ENCODE results near the gene ARF5.

The ARF5 gene

DNA sequence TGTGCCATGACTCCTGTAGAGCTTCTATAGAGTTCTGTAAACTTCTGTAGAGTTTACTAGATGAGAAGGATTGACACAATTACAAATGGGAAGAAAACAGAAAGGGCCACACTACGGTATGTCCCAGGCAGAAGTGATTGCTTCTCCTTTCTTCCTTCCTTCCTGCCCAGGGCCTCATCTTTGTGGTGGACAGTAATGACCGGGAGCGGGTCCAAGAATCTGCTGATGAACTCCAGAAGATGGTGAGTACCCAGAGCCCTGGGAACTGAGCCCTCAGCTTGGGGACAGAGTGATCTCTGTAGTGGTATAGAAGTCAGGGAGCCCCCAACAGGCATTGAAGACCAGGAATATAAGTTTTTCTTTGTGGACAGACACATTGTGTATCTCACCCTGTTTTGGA lies 1.7 kb downstream of the ARF5 start:
- DNase-seq: no peak

DNA sequence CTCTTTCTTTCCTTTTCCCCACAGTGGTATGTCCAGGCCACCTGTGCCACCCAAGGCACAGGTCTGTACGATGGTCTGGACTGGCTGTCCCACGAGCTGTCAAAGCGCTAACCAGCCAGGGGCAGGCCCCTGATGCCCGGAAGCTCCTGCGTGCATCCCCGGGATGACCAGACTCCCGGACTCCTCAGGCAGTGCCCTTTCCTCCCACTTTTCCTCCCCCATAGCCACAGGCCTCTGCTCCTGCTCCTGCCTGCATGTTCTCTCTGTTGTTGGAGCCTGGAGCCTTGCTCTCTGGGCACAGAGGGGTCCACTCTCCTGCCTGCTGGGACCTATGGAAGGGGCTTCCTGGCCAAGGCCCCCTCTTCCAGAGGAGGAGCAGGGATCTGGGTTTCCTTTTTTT lies 3.0 kb downstream of the ARF5 start:
- DNase-seq: no peak

DNA sequence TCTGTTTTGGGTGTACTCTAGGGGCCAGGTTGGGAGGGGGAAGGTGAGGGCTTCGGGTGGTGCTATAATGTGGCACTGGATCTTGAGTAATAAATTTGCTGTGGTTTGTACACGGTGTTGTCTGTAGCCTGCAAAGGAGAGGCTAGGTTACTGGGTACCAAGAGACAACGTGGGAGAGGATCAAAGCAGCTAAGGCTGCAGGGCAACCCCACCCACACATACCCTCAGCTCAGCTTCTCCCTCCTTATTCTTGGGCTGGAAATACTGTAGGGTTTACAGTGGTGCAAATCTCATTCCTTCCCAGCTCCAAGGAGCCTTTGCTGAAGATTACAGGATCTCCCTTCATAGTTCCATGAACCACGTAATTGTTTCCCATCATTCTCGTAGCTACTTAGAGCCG lies 3.4 kb downstream of the ARF5 start:
- DNase-seq: no peak

DNA sequence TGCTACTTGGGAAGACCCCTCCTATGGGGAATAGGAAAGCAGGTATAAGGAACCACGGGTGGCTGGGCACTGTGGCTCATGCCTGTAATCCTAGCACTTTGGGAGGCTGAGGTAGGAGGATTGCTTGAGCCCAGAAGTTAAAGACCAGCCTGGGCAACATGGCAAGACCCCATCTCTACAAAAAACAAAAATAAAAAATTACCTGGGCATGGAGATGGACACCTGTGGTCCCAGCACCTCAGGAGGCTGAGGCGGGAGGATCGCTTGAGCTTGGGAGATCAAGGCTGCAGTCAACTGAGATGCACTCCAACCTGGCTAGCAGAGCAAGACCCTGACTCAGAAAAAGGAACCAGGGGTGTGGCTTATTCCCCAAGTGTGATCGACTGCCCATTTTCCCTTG lies 4.3 kb downstream of the ARF5 start:
- DNase-seq: no peak

DNA sequence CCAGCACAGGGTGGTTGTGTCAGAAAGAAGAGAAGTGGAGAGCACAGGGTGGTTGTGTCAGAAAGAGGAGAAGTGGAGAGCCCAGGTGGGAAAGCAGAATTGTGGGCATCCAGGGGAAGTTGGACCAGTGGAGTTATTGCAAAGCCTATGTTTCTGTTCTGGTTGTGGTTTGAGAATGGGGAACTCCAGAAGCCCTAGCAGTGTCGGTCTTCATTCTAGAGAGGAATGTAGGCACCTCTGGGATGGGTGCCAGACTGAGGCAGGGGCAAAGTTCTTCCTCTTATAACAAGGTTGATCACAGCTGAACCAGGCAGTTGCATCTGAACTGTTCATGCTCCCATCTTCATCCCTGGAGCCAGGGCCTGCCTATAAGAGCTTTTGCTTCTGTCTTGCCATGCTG lies 6.3 kb downstream of the ARF5 start:
- DNase-seq: no peak

DNA sequence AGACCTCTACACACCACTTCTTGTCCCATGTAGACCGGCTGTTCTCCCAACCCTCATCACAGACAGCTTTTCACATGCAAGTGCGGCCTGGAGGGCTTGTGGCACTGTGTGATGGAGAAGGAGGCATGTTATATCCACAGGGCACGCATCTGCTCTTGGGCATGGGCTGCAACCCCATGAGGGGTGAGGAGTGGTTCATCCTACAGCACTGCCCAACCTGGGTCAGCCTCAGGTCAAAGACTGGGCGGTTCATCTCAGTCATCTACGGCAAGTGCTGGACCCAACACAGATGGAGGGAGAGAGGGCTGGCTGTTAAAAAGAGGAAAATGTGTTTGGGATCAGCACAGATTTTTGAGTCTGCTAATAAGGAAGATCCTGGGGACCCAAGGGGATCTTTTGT lies 7.5 kb downstream of the ARF5 start:
- DNase-seq: no peak

DNA sequence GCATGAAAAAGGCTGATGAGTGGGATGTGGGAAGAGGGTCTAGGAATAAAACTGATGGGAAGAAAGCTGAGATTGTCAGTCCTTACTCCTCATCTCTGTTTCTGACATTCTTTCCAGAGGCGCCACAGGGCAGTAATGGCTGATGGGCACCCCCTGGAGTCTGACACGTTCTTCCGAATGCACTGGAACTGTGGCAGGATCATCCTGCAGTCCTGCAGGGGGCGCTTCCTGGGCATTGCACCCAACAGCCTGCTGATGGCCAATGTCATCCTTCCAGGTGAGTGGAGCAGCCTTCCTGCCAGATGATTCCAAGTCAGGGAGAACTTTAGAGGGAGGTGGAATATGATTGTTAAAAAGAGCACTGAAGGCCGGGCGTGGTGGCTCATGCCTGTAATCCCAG lies 10.1 kb downstream of the ARF5 start:
- DNase-seq: no peak

DNA sequence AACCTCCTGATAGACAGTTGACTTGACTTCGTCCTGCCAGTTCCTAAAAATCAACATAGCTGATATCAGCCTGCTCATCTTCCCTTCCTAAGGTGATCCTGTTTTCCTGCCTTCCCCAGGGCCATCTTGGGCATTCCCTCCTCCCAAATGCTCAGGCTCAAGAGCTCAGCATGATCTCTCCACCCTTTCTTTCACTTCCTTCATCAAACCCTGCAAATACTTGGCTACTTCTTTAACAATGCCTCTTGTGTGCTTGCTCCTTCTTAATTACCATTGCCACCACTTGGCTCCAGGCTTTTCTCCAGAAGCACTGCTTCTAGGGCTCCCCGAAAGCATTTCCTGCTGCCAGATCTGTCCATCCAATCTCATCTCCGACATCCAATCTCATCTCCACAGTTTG lies 12.7 kb downstream of the ARF5 start:
- no peak for DNase-seq

DNA sequence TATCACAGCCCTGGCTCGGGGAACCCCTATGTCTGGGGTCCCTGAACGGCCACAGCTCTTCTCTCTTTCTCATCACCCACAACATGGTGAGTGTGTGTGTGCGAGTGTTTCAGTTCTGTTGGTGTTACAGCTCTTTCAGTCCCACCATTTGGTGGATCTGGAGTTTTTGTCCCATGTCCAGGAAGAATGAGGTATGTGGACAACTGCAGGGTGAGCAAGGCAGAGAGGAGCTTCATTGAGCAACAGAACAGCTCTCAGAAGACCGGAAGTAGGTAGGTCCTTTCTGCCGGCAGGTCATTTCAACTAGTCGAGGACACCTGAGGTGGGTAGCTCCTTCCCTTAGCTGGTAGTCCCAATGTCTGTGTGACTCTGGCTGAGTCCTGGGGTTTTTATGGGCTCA lies 20.2 kb downstream of the ARF5 start:
- no peak for DNase-seq

DNA sequence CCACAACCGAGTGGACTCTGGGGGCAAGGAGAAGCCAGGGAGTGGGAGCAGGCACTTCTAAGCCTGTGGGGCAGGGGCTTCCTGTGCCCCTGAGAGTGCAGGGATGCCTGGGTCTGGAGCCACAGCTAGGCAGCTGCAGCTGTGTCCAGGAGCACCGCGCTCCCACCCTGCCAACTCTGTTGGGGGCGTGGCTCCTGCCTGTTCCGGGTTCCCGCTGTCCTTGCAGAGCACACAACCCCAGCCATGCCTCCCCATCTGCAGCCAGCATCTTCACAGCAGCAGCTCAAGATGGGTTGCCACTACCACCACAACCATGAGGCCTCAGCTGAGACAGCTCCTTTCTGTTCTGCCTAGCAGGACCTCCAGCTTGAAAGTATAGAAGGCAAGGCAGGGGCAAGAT lies 21.1 kb downstream of the ARF5 start:
- no peak for DNase-seq

DNA sequence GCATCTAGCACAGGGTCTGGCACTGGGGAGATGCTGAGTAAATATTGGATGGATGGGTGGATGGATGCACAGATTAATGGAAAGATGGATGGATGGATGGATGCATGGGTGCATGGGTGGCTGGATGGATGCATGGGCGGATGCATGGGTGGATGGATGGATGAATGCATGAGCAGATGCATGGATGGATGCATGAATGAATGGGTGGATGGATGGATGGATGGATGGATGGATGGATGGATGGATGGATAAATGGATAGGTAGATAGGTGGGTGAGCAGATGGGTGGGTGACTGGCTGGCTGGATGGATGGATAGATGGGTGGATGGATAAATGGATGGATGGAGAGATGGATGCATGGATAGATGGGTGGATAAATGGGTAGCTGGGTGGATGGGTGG lies 24.1 kb downstream of the ARF5 start:
- no peak for DNase-seq

DNA sequence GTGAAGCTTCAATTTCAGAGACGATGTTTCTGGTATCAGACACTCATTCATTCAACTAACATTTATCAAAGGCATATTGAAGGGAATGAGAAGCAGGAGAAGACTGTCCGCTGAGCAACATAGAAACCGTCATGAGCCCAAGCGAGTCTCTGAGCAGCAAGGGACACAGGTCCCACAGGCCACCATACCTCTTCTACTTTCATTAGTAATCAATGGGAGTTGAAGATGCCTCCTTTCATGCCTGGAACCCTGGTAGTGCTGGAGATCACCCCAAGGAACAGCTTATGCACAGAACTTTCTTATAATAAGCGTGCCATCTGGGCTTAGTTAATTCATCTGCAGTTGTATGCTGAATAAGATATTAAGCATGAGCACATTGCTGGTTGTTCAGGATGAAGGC lies 28.5 kb downstream of the ARF5 start:
- DNase-seq: no peak

DNA sequence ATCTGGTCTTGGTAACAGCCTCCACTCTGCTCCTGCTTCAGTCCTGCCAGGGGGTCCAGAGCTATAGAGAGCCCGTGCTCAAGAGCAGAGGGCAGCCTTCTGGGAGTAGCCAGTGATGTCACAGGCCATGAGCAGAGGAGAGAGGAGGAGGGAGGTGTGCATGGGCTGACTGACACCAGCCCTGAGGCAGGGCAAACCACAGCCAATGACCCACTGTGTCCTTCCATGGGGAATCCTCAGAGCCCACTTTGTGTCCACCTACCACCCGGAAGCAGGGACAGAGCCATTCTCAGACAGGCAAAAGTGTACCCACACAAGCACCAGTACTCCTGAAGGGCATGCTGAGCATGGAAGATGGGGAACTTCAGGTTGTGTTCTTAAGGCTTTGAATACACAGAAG lies 29.8 kb downstream of the ARF5 start, which contains the start of gene PAX4:
Gene PAX4, minus strand, starts transcription at position 101 of the 400 bp plus-strand sequence. CDS start 2,214 bp downstream, outside the sequence.
- no peak for DNase-seq

DNA sequence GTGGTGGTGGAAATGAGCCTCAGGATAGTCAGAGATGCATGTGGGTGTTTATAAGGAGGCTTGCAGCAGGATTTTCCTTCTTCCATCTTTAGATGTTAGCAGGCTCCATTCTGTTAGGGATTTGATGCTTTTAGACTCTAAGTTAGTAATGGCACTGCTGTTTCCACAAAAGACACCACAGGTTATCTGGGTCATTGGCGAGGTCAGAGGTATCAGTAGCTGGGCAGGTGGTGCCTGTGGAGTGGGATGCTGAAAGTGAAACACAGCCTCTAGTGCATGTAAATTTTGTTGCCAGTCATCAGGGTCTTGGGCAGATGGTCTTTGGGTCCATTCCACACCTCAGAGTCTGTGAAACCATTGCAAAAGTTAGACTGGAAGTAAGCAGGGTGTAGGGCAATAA lies 30.6 kb downstream of the ARF5 start:
- no peak for DNase-seq

DNA sequence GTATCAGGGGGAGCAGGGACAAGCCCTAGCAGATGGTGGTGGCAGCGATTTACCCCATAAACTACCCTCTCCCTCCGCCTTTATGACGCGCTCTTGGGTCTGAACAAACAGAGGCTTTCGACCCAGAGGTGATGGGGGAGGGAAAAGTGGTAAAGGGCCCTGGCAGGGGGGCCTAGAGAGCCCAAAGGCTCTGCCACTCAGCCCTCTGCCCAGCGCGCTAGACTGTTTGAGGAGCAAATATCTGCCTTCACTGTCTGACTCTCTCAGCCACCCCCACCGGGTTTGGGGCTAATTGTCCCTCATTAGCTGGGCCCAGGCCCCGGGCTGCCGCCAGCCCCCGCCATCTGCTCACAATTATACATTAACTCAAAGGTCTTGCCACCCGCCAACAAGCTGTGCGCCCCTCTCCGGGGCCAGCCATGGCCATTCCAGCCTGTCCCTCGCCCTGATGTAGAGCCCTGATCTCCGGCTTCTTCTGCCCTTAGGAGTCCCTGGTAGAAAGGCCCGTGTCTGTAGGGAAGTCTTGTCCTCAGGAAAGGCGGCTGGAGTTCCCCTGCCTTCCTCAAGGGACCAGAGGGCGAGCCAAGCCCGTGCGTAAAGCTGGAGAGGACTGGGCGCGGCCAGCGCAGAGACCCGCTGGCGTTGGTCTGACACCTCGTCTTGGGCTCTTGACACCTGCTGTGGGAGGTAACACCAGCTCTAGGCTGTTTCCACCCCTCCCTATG lies 31.6 kb downstream of the ARF5 start:
- no peak for DNase-seq

DNA sequence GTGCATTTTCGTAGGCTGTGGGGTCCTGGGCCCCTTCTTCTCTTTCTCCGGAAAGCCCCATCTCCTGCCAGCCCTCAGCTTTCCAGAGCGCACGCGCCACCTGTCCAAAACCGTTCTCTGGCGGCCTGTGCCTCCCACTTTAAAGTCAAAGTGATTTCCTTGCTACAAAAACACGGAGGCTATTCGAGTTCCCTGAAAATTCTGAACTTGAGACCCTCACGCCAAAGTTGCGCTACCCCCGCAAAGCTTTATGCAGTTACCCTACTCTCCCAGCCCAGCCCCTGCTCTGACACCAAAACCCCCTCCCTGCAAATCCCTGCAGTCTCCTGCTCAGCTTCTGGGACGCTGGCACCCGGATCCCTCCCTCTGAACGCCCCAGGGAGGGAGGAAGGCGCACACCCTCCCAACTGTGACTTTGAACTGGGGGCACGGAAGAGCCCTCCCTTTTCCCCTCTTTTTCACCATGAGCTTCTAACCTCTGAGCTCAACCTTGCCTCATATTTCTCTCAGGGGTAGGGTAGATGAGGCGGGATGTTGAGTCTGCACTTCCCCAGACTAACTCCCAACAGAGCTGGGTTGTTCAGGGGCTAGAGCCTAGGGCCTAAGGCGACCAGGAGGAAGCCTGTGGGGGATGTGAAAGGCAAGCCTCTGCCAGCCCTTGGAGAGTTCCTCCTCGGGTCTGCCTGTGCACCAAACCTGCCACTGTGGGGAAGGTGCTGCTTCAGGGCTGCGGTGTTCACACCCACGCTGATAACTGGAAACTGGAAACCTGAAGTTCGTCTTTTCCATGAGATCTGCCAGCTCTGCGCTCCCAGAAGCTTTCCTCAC lies 32.4 kb downstream of the ARF5 start:
- no peak for DNase-seq

DNA sequence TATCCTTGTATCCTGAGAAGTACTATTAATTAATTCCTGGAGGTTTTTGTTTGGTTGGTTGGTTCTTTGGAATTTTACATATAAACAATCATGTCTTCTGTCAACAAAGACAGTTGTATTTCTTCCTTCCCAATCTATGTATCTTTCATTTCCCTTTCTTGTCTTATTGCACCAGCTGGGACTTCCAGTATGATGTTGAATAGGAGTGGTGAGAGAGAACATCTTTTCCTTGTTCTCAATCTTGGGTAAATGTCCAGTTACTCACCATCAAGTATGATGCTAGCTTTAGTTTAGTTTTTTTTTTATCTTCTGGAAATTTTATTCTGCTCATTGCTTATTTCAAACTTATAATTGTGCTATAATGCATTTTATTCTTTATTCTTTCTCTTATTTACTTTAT lies 37.1 kb downstream of the ARF5 start:
- DNase-seq: no peak

DNA sequence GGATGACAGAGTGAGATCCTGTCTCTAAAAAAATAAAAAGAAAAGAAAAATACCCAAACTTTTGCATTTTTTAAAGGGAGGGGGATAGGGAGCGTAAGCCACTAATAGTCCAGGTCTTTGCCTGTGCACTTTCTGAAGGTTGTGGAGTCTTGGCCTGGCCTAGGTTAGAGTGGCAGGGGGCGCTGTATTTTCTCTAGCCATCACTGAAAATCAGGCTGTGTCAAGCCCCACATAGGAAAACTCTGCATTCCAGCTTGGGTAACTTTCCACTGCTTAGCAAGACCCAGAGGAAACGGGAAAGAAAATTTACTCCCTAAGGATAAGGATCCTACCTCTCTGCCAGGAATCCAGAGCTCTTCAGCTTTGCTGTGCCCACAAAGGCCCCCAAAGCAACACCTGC lies 40.2 kb downstream of the ARF5 start:
- DNase-seq: no peak

DNA sequence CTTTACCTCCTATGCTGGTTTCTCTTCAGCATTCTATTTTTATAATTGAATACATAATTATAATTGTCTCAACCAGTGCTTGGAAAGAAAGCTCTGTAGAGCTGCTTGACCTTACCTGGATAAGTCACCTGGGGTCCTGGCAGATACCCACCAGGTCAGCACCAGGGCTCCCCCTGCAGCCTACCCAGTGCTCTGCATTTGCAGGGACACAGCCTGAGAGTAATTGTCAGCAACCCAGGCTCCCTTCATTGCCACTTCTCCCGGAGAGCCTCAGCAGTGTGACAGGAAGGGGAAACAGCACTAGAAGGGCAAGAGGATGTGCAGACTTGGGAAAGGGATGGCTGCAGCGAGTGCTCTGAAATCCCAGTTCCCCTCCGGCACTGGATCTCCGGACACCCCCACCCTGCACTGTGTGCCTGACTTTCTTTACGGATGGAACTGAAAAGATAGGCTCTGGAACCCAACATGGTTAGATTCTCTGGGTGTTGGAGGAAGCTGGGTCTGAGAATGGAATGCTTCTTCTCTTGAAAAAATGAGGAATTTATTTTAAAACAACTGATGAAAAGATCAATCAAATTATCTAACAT lies 41.1 kb downstream of the ARF5 start:
- DNase-seq: no peak

DNA sequence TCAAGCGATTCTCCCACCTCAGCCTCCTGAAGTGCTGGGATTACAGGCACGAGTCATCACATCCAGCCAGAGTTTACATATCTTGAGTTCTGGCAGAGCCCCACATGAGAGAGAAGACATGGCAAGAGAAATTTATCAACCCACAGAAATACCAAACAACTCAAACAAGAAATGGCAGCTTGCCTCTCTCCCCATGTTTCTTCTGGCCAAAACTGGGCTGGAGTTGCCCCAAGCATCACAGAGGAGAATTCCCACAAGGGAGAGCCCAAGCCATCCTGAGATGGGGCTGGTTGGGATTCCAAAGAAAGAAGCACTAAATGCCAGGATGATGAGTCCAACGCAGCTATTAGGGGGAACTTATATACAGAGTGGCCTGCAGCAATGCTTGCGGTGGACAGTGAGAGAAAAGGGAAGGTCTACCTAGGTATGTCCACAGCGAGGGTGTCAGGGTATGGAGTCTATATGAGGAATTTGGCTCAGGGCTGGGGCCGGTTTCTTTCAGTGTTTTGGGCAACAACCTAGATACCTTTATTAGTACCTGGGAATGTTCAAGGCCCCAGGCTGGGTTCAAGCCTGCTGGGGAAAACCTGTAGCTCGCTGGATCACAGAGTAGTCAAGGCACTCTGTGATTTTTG lies 44.2 kb downstream of the ARF5 start:
- no peak for DNase-seq

DNA sequence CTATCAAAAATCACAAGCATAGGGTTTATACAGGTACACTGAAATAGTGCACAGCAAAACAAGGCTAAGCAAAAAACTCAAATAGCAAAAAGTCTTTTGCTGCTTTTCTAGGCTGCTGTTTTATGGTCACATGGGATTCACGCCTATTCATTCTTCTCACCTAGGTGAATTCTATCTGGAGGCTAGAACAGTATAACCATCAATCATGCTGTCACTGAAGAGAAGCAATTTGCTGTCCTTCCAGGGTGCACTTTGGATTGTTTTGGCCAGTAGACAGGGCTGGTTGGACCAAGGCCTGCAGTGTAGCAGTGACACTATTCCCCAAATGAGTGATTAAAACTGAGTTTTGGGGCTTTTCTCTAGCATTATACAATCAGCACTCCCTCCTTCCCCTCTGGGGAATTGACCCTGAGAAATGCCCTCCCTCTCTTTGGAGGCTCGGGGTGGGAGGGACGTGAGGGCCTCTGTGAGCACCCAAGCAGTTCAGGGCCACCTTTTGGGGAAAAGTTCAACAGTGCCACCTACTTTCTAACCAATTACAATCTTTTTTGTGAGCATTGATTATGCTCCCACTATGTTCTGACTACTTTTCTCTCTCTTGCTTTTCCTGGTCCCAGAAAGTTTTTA lies 47.6 kb downstream of the ARF5 start:
- no peak for DNase-seq

DNA sequence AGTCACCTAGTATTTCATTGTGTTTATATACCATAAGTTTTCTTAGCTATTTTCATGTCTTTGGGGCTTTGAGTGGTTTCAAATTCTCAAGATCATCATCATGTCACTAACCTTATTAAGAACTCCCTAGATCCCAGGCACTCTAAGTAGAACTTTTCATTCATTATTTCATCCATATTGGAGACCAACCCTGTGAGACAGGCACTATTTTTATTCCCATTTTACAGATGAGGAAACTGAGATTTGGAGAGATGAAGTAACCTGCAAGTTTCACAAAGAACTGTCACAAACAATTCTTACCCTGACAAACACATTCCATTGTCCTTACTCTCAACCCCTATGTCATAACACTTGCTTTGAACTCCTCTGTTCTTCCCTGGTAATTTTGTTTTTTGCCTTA lies 50.0 kb downstream of the ARF5 start:
- DNase-seq: no peak

Data from femur (tissue), 1 donor.